SIG-M5 (cell line): ENCODE measurements around the gene SNX32.

Source experiments
- DNase-seq: peaks from one replicate; lab custom pipeline; 2025; lab: John Stamatoyannopoulos, UW

Gene SNX32

DNA sequence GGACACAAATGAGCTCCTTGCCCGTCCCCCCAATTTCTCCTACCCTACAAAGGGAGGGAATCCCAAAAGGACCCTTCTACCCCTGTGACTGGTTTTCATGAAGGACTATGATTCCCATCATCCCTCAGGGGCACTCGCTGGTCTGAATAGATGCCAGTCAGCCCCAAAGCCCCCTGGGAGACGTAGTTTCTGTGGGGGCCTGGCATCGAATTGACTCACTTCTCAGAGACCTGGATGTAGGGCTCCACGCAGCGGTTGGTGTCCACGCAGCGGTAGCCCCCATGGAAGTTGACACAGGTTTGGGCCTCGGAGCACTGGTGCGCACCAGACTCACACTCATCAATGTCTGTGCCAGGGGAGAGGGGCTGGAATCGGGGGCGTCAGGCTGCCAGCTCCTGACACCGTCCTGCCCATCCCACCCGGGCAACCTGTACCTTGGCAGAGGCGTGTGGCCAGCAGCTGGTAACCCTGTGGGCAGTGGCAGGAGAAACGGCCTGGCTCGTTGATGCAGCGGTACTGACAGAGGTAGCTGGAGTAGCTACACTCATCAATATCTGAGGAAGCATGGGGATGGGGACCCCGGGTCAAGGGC lies 34.4 kb downstream of the SNX32 start:
- DNase-seq, result no peak

DNA sequence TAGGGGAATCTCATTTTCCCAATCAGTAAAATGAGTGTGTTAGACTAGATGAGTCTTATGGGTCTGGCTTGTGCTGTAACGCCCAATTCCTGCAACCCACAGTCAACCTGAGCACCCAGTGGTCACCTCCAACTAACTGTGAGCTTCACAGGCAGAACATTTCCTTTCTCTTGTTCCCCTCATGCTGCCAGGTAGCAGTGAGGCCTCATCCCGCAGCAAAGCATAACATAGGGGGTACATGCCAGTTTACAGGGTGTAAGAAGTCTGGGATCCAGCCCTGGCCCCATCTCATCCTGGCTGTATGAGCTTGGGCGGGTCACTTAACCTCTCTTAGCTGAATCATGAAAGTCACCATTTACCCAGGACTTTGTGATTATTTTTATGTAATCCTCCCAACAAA lies 35.1 kb downstream of the SNX32 start:
- DNase-seq, result no peak

DNA sequence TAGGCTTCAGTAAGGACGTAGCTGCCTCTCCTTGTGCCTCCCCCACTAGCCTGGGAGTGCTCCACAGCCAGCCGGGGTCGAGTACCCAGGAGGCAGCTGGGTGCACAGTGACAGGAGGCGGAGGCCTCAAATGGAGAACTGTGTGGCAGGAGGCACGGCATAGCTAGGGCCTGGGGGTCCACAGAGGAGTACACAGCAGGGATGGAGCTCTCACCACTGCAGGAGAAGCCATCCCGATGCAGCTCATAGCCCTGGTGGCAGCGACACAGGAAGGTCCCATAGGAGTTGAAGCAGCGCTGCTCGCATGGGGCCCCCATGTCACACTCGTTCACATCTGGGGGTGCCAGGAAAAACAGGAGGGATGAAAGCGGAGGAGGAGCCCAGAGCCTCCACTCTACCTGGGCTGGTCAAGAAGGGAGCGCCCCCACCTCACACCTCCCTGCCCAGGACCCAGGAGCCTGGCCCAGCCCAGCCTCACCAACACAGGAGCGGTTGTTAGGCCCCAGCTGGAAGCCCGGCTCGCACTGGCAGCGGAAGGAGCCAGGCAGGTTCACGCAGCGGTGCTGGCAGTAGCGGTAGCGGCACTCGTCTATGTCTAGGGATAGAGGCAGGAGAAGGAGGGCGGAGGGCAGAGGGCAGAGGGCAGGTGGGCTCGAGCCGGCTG lies 36.0 kb downstream of the SNX32 start:
- DNase-seq, result no peak

DNA sequence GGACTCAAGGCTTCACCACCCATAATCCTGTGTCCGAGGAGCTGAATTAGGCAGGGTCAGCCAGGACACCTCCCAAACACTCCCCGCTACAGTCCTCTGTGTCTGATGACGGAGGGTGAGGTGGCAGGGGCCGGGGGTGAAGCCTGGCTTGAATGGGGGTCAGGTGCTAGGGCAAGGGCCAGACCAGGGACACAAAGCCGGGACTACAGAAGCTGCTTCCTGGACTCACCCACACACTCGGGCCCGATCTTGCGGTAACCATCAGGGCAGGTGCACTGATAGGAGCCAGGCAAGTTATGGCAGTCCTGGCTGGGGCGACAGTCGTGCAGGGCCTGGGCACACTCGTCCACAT lies 36.5 kb downstream of the SNX32 start:
- no peak for DNase-seq

GRCh38 chr11:65870706-65871681 lies 37.2 kb downstream of the SNX32 start:
- DNase-seq, result no peak

GRCh38 chr11:65871811-65872548 lies 38.2 kb downstream of the SNX32 start:
- DNase-seq, result no peak

GRCh38 chr11:65872586-65873317 lies 39.0 kb downstream of the SNX32 start, which contains the start of gene EFEMP2:
EFEMP2 (minus strand) TSS chr11:65872800; CDS start chr11:65872354, 446 bp downstream.
- no peak for DNase-seq

- DNase-seq, result peak; percentile 2
These were observed 39.8 kb downstream of the SNX32 start for GRCh38 chr11:65873318-65874156.

DNA sequence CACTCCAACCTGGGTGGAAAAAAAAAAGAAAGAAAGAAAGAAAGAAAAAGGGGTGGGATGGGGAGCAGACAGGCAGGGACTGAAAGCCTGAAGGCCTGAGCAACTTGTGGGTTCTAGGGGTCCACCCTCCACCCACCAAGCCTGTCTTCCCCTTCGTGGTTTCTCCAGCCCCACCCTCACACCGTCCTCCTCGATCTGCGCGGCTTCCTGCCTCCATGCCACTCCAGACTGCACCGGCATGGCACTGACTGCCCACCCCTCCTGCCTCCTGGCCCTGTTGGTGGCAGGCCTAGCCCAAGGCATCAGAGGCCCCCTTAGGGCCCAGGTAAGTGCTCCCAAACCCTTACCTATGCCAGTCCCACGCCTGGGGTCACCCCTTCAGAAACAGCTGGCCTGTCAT lies 45.9 kb downstream of the SNX32 start, which contains the start of gene CTSW:
Gene CTSW, plus strand, starts transcription at position 221 of the 400 bp plus-strand sequence. Its CDS starts 18 bp downstream, at position 239.
- no peak for DNase-seq

DNA sequence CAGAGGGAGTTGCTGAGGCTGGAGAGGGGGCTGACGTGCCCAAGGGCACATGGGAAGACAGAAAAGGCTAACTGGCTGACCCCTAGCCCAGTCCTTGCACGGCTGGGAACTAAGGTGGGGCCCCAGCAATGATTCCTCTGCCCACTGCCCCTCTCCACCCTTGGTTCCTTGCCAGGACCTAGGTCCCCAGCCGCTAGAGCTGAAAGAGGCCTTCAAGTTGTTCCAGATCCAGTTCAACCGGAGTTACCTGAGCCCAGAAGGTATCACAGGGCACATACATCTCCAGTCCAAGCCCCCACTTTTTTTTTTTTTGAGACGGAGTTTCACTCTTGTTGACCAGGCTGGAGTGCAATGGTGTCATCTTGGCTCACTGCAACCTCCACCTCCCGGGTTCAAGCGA lies 46.3 kb downstream of the SNX32 start:
- DNase-seq, result no peak

DNA sequence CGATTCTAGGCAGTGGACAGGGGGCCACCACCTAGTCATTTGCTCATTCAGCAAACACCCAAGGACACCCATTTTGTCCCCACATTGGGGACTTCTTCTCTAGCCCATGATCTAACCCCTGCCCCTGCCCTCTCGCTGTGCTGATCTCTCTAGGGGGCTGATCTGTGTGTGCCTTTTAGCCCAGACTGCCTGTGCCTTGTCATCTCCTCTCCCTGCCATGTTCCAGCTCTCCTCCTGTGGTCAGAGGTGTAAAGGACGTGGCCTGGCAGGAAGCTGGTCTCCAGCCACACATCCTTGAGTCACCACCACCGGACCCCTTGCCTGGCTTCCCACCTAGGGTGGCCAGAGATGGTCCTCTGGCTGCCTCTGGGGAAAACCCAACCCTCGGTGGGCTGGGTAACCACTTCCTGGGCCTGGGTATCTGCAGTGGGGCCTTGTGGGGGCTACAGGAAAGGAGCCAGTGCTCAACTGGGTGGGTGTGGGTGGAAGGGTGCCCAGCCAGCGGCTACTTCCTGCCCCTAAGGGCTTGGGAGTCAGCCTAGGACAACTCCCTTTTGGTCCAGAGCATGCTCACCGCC lies 47.2 kb downstream of the SNX32 start:
- DNase-seq, result no peak

- DNase-seq, result no peak
These were observed 48.6 kb downstream of the SNX32 start for GRCh38 chr11:65882120-65883057.

DNA sequence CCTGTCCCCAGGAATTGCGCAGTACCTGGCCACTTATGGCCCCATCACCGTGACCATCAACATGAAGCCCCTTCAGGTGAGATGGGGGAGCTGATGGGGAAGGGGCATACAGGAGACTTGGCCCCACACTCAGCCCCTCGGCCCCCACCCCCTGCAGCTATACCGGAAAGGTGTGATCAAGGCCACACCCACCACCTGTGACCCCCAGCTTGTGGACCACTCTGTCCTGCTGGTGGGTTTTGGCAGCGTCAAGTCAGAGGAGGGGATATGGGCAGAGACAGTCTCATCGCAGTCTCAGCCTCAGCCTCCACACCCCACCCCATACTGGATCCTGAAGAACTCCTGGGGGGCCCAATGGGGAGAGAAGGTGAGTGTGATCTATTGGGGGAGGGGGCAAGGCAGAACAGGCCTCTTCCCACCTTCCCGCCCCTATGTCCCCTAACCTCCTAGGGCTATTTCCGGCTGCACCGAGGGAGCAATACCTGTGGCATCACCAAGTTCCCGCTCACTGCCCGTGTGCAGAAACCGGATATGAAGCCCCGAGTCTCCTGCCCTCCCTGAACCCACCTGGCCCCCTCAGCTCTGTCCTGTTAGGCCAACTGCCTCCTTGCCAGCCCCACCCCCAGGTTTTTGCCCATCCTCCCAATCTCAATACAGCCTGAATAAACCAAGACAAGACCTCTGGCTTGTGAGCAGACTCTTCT lies 49.4 kb downstream of the SNX32 start:
- no peak for DNase-seq

DNA sequence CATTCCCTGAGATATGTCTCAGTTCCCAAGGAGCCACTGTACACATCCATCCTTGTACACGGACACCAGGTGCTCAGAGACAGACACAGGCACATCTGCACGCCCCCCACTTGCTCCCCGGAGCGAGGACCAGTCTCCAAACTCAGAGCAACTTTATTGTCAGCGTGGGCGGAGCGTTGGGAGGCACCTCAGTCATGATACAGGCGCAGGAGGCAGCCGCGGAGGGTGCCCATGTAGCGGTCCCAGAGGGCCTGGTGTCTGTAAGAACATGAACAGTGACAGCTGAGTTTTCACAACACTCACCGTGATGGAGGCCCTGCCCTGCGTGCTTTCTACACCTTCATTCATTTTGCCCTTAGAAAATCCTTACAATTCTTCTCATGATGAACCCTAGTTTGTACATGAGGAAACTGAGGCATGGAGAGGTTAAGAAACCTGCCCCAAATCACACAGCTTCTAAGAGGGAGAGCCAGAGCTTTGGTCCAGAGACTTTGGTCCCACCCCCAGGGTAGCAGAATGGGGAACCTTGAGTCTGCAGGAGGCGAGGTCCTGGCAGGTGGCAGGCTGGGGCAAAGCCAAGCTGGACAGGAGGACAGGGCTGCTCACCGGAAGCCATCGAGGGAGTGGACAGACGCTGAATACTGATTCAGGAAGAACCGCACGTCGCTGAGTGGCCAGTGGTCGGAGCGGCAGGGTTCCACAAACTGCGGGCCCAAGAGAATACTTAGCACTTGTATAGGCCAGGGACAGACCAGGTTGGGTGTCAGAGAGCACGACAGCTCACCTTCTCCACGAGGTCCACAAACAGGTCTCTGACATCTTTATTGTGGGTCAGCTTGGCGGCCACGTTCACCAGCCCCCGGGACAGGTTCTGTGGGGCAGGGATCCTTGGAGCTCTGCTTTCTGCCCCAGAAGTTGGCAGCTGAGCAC lies 50.3 kb downstream of the SNX32 start:
- no peak for DNase-seq

DNA sequence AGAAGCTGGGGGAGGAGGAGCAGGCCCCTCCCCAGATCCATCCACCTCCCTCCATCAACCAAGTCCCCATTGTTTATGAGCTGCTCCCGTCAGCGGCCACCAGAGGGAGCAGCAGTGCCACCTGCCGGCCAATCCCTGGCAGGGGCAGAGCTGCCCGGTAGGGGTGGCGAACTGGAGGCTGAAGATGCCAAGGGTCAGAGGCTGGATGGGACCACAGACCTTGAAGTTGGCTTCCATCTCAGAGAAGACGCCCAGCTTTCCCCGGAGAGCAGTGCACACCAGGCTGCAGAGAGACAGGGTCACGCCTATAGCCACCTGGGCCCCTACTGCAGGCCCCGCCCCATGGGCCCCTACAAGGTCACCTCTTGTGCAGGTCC lies 50.9 kb downstream of the SNX32 start:
- DNase-seq, result no peak

- DNase-seq, result no peak
These were observed 51.5 kb downstream of the SNX32 start for GRCh38 chr11:65885231-65885630.
